HG03196 (cell line): Measurements from ENCODE around the gene SPIC.
"Not testable (repeated sequence)": the region's sequence is repeated elsewhere in the genome, so short reads cannot be mapped to it uniquely, and the experiment has no call there.

Experiments used
- ATAC-seq: cut with Tn5 transposase; IDR thresholded peaks from one replicate; pipeline ENCODE4 v1.9.1; 2021; ENCODE audit not compliant: unreplicated experiment

Gene SPIC

GRCh38 chr12:101474711-101475386 lies at the start of gene SPIC:
Gene SPIC, plus strand, starts transcription at chr12:101475336. Its CDS starts 1,569 bp downstream, at chr12:101476905.
- no peak for ATAC-seq

DNA sequence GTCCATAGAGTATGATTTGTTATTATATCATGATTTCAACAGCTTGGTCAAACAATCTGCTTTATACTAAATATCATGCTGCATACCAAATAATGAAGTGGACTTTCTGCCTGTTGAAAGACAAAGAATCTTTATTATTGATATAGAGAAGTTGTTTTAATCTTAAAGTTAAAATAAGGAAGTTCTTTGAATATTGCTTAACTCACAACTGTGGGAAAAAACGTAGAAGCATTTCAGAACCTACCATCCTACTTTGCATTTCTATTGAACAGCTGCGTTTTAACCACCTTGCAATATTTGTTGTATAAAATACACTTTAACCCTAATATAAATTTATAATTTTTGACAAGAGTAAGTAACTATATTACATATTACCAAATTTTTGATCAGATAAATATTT lies 44.7 kb upstream of the SPIC start:
- no peak for ATAC-seq

GRCh38 chr12:101436136-101436535 lies 39.0 kb upstream of the SPIC start:
- ATAC-seq = no peak

DNA sequence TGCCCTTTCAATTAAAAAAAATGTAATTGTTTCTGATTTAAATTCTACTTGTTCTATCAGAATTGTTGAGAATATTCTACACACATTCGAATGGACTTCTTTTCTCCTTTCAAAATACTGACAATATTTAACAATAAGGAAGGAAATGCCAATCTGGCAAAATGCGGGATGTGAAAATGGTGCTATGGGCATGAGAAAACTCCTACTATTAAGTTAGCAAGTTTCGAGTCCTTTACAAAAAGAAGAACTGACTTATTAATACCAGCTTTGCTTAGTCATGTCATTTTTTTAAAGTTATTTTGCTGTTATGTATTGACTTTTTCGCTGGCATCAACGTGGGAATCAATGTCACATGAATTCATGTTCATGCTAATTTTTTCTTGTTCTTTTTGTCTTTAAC lies 35.9 kb upstream of the SPIC start:
- no peak for ATAC-seq

GRCh38 chr12:101441461-101442224 lies 33.5 kb upstream of the SPIC start:
- no peak for ATAC-seq

DNA sequence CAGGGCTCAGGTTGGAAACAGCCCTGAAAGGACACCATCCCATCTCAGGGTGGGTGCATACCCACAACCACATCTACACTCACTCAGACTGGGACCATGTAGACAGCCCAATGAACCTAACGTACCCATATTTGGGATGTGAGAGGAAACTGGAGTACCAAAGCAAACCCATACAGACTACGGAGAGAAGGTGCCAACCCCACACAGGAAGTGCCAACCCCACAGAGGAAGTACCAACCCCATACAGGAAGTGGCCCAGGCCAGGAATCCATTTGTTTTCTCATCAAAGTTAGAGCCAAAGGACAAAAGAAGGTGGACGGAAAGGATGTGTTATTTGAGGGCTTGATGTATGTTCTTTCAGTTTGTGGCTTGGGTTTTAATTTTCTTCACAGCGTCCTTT lies 19.5 kb upstream of the SPIC start:
- no peak for ATAC-seq

DNA sequence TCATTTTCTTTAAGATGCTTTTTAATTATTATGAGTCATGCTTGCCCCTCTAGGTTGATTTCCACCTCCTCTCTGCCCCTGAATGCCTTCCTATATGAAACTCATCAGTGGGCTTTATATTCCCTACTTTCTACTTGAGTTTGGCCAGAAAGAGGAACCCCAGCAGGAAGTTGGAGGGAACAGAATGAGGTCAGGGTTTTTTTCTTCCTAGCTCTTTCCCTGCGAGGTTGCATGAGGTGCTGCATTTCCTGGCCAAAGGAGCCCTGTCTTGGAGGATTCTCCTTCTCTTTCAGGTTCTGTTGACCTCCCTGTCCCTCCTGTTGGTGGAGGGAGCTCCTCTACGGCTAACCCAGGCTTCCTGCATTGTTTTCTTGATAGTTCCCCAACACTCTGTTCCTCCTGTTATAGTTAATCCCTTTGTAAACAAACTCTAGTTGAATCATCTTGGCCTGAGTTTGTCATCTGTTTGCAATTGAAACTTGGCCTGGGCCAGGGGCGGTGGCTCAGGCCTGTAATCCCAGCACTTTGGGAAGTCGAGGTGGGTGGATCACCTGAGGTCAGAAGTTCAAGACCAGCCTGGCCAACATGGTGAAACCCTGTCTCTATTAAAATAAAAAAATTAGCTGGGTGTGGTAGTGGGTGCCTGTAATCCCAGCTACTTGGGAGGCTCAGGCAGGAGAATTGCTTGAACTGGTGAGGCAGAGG lies 15.3 kb upstream of the SPIC start:
- ATAC-seq = no peak

- no peak for ATAC-seq
These were observed 6.2 kb upstream of the SPIC start for GRCh38 chr12:101468948-101469347.

GRCh38 chr12:101470939-101471338 lies 4.2 kb upstream of the SPIC start:
- ATAC-seq = no peak

GRCh38 chr12:101471878-101472277 lies 3.3 kb upstream of the SPIC start:
- not testable (repeated sequence) for ATAC-seq

DNA sequence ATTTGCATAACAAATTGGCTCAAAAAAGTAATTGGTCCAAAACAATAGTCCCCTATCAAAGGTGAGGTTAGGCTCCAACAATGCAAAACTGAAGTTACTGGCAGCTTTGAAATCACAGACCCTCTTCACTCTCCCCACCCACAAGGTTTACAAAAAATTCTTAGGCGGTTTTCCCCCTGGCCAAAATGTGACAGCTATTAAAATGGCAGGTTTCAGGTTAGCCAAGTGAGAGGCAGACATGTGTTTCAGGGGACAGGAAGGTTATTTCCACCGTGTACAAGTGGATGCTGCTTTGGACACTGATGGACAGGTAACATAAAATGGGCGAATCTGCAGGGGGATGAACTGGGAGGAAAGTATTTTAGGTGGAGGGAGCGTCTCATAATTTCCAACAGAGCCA lies 888 bp upstream of the SPIC start:
- ATAC-seq = no peak

- no peak for ATAC-seq
These were observed 692 bp downstream of the SPIC start for GRCh38 chr12:101475751-101476305.

GRCh38 chr12:101480849-101481248 lies 5.7 kb downstream of the SPIC start:
- ATAC-seq = no peak

DNA sequence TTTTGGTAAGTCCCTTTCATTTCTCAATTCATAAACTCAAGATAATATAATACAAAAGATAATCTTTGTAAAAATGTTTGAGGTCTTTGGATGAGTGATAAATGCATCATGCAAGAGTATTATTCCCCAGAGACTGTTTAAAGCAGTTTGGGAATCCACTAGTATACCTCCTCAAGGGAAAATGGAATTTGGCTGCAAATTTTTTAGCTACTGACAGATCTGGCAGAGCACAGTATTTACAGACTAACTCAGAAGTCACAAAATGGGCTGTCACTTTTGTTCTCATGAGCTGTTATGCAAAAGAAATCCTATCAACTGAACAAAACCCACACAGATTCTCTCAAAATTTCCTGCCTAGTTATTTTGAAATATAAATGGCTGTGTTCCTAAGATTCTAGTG lies 9.9 kb downstream of the SPIC start:
- ATAC-seq = no peak

DNA sequence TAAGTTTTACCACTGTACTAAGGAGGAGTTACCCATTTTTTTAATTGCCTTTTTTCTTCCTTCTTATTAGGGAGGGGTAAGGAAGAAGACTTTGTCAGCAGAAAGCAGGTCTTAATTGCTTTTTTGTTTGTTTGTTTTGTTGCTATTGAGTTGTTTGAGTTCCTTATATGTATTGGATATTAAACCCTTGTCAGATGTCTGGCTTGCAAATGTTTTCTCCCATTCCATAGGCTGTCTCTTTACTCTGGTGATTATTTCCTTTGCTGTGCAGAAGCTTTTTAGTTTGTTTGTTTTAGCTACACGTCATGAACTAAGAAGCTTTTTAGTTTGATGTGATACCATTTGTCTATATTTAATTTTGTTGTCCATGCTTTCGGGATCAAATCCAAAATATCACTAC lies 13.3 kb downstream of the SPIC start:
- ATAC-seq = no peak

DNA sequence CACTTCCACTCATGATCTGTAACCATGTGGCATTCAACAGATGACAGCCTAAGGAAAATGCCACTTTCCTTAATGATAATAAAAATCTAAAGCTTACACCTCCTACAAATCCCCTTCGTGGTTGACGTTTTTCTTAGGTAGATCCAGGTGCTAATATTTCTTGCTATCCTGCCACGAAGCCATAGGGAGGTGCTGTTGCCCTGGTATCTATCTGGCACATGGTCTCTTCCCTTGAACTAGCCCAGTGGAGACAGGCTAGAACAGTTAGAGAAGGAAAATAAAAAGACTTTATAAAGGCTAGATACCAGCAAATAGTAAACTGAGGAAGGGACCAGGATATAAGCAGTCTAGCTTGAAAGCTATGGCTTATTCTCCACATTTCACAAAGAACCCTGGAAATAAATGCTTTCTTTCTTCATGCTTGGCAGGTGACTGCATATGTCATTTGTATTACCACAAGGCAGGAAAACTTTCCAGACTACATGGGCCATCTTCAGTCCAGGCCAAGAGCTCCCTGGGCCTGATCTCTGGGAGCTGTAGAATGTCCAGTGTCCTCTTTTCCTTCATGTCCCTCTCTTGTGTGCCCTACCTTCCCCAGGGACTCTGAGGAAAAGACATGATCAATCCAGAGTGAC lies 15.3 kb downstream of the SPIC start:
- no peak for ATAC-seq

DNA sequence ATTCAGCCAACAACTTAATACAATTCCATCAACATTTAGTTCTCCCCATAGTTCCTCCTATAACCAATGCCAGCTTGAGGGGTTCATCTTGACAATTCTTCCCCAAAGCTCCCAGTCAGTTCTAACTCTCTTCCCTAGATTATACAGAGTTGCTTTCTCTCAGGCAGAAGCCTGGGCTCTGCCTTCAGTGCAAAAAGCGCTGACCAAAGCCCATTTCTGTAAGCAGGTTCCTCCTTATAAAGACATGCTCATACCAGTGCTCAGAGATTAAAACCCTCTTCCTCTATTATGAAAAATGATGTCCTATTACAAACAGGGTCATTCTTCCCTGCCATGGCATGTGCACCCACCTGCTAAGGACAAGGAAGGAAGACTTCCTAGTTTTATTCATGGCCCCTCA lies 16.2 kb downstream of the SPIC start:
- ATAC-seq = no peak

GRCh38 chr12:101493556-101493955 lies 18.4 kb downstream of the SPIC start:
- ATAC-seq = no peak

DNA sequence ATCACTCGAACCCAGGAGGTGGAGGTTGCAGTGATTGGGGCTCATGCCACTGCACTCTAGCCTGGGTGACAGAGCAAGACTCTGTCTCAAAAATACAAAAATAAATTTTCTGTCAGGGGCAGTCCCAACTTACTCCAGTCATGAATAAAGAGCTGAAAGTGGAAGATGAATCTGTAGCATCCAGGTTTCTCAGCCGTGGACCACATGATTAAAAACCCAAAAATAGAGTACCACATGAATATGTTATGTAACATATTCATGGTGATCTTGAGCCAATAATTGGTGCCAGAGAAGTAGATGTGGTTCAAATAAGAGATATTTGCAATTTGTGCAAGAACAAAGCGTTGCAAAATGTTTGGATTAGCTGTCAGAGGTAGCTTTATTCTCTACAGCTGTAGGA lies 23.1 kb downstream of the SPIC start:
- ATAC-seq = no peak

DNA sequence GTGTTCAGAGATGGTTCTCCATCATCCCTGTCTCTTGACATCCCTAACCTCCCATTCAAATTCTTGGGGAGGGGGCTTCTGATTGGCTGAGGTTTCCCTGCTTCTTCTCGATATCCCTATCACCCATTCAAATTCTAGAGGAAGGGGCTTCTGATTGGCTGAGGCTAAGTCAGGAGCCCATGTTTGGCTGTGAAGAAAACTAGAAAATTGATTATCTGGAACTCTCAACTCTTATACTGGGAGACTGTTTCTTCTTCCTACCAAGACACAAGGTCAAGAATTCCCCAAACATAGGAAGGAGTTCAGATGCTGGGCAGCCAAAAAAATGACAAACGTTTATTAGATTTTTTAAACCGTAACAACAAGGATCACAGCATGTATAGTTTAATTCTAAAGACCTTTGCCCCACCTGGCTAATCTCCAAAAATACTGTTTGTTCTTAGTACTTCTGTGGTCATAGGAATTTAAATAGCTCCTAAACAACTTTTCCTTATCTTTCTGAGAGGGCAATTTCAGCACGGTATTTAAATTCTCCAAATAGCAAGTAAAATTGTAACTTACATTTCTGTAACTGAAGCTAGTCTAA lies 26.4 kb downstream of the SPIC start:
- no peak for ATAC-seq

GRCh38 chr12:101521136-101521535 lies 46.0 kb downstream of the SPIC start:
- no peak for ATAC-seq
